Mammary epithelial cell (primary cell): ENCODE results near the gene TEX54.

Experiments used
- EZH2 ChIP-seq: IDR thresholded peaks from 2 replicates; pipeline ENCODE4 v1.6.1; 2012; ENCODE audit warnings: low read length, inconsistent platforms, borderline replicate concordance
- TF ChIP-seq, protein P1 (sequence below), 2 donors: IDR thresholded peaks in 1 of 2; conservative IDR thresholded peaks in 1 of 2; 2 replicates each; pipeline ENCODE4 v1.5.1; 2011 to 2012; ENCODE audit warnings: inconsistent platforms in 2 of 2, low read length in 2 of 2, mild to moderate bottlenecking in 2 of 2, control low read depth in 1 of 2, low read depth in 1 of 2; ENCODE audit not compliant: insufficient read depth in 1 of 2; ENCODE audit errors: extremely low read depth in 1 of 2

DNA sequence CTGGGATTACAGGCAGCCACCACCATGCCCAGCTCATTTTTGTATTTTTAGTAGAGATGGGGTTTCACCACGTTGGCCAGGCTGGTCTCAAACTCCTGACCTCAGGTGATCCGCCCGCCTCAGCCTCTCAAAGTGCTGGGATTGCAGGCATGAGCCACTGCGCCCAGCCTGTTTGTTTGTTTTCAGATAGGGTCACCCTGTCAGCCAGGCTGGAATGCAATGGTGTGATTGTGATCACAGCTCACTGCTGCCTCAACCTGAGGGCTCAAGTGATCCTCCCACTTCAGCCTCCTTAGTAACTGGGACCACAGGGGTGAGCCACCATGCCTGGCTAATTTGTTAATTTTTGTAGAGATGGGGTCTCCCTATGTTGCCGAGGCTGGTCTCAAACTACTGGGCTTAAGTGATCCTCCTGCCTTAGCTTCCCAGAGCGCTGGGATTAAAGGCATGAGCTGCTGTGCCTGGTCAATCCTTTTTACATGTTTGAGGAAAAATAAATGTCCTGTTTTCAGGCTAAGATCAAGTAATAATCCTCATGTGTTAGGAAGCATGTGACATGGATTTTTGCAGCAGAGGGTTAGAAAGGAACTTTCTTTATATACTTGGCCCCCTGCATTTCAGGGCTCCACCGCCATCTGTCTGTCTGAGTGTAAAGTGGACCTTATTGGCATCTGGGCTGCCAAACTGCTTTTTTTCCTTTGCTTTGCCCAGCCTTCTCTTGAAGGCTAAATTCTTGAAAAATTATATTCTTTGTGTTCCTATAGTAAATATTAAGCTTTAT lies 43.2 kb upstream of the TEX54 start:
- TF ChIP-seq, protein P1, sequence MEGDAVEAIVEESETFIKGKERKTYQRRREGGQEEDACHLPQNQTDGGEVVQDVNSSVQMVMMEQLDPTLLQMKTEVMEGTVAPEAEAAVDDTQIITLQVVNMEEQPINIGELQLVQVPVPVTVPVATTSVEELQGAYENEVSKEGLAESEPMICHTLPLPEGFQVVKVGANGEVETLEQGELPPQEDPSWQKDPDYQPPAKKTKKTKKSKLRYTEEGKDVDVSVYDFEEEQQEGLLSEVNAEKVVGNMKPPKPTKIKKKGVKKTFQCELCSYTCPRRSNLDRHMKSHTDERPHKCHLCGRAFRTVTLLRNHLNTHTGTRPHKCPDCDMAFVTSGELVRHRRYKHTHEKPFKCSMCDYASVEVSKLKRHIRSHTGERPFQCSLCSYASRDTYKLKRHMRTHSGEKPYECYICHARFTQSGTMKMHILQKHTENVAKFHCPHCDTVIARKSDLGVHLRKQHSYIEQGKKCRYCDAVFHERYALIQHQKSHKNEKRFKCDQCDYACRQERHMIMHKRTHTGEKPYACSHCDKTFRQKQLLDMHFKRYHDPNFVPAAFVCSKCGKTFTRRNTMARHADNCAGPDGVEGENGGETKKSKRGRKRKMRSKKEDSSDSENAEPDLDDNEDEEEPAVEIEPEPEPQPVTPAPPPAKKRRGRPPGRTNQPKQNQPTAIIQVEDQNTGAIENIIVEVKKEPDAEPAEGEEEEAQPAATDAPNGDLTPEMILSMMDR (conservative IDR thresholded peaks at IDR 0.05 in 1 of 2, IDR thresholded peaks at IDR 0.05 in 1 of 2; ENCODE audit: extremely low read depth in 1 of 2, insufficient read depth in 1 of 2, low read depth in 1 of 2, low read length in 2 of 2): no peak
- TF ChIP-seq EZH2: no peak
